GM23338 (cell line): Measurements from ENCODE around the gene FAM234A. TPM values are rescaled to one million over a fixed set of nuclear protein-coding genes. Genes with fewer than 3 reads are reported as not detected.

Experiments
- ATAC-seq: fragments of 200-7000 bp; cut with Tn5 transposase; 3 replicates; pipeline ENCODE4 v1.9.1; 2020
- DNase-seq: peaks from one replicate; pipeline ENCODE4 v3.0.0-alpha.2; 2015; ENCODE audit warnings: low spot score
- H2AFZ ChIP-seq: fragments of 200-600 bp; sonication (generic); 2 replicates; pipeline ENCODE4 v1.8.0; 2016; ENCODE audit warnings: antibody characterized with exemption, mild to moderate bottlenecking, moderate library complexity
- H3F3A ChIP-seq: fragments of 200-600 bp; sonication (generic); replicated peaks from 2 replicates; pipeline ENCODE4 v1.8.0; 2017; ENCODE audit warnings: antibody characterized with exemption, mixed run types, low read depth
- H3K27ac ChIP-seq: fragments of 200-600 bp; sonication (generic); 2 replicates; pipeline ENCODE4 v1.6.1; 2016; ENCODE audit warnings: low read depth
- H3K27me3 ChIP-seq: fragments of 200-600 bp; sonication (generic); 2 replicates; pipeline ENCODE4 v1.8.0; 2016; ENCODE audit warnings: mild to moderate bottlenecking, mixed run types, moderate library complexity; ENCODE audit not compliant: insufficient read depth
- H3K36me3 ChIP-seq: fragments of 200-600 bp; sonication (generic); 2 replicates; pipeline ENCODE4 v1.8.0; 2016; ENCODE audit warnings: mild to moderate bottlenecking; ENCODE audit not compliant: insufficient read depth
- H3K4me1 ChIP-seq: fragments of 200-600 bp; sonication (generic); 2 replicates; pipeline ENCODE4 v1.8.0; 2016; ENCODE audit warnings: mild to moderate bottlenecking, moderate library complexity; ENCODE audit not compliant: insufficient read depth
- H3K4me2 ChIP-seq: fragments of 200-600 bp; sonication (generic); 2 replicates; pipeline ENCODE4 v1.7.1; 2017; ENCODE audit warnings: mixed run types
- H3K4me3 ChIP-seq: fragments of 200-600 bp; sonication (generic); 2 replicates; pipeline ENCODE4 v1.6.1; 2016; ENCODE audit warnings: mixed run types
- H3K79me2 ChIP-seq: fragments of 200-600 bp; sonication (generic); replicated peaks from 2 replicates; pipeline ENCODE4 v1.8.0; 2017; ENCODE audit warnings: mild to moderate bottlenecking; ENCODE audit not compliant: insufficient read depth
- H3K9me2 ChIP-seq: fragments of 200-600 bp; sonication (generic); 2 replicates; pipeline ENCODE4 v1.8.0; 2017; ENCODE audit not compliant: insufficient read depth
- H4K20me1 ChIP-seq: fragments of 200-600 bp; sonication (generic); replicated peaks from 2 replicates; pipeline ENCODE4 v1.8.0; 2017; ENCODE audit warnings: mild to moderate bottlenecking; ENCODE audit not compliant: insufficient read depth
- H3K27ac Mint-ChIP-seq: 2 replicates; pipeline ENCODE4 v1.8.0; 2020; ENCODE audit warnings: inconsistent platforms, mild to moderate bottlenecking, moderate library complexity, mixed read lengths
- H3K27me3 Mint-ChIP-seq: 3 replicates; pipeline ENCODE4 v1.8.0; 2022; ENCODE audit warnings: low read depth, mild to moderate bottlenecking, moderate library complexity, mixed read lengths, inconsistent platforms; ENCODE audit not compliant: insufficient read depth, poor library complexity
- H3K36me3 Mint-ChIP-seq: 3 replicates; pipeline ENCODE4 v1.8.0; 2021; ENCODE audit warnings: low read depth, mild to moderate bottlenecking, inconsistent platforms, moderate library complexity, mixed read lengths
- H3K4me1 Mint-ChIP-seq: 3 replicates; pipeline ENCODE4 v1.8.0; 2020; ENCODE audit warnings: mild to moderate bottlenecking, inconsistent platforms, mixed read lengths
- H3K4me3 Mint-ChIP-seq: 3 replicates; pipeline ENCODE4 v1.8.0; 2021; ENCODE audit warnings: moderate library complexity, mild to moderate bottlenecking, inconsistent platforms, mixed read lengths
- H3K9me3 Mint-ChIP-seq: 3 replicates; pipeline ENCODE4 v1.8.0; 2020; ENCODE audit warnings: moderate library complexity, mild to moderate bottlenecking, inconsistent platforms, mixed read lengths
- CREB1 ChIP-seq: fragments of 250-450 bp; sonication (Bioruptor Pico); IDR thresholded peaks from 2 replicates; pipeline ENCODE4 v1.5.0; 2020; ENCODE audit warnings: low read depth, mild to moderate bottlenecking, moderate library complexity
- EZH2 ChIP-seq: fragments of 200-600 bp; sonication (generic); IDR thresholded peaks from one replicate; pipeline ENCODE4 v1.8.0; 2017; ENCODE audit warnings: antibody characterized with exemption, mild to moderate bottlenecking, low read depth; ENCODE audit not compliant: unreplicated experiment
- EZH2phosphoT487 ChIP-seq: fragments of 200-600 bp; sonication (generic); IDR thresholded peaks from one replicate; pipeline ENCODE4 v1.8.1; 2018; ENCODE audit warnings: antibody characterized with exemption; ENCODE audit not compliant: unreplicated experiment
- JUNB ChIP-seq: IDR thresholded peaks from one replicate; pipeline ENCODE4 v1.6.1; 2016; ENCODE audit warnings: antibody characterized with exemption; ENCODE audit not compliant: unreplicated experiment
- NANOG ChIP-seq: IDR thresholded peaks from 2 replicates; pipeline ENCODE4 v1.6.1; 2016; ENCODE audit warnings: antibody characterized with exemption, borderline replicate concordance
- POLR2AphosphoS5 ChIP-seq: IDR thresholded peaks from 2 replicates; pipeline ENCODE4 v1.6.1; 2016; ENCODE audit warnings: antibody characterized with exemption, low read depth
- REST ChIP-seq: IDR thresholded peaks from one replicate; pipeline ENCODE4 v1.6.1; 2018; ENCODE audit warnings: antibody characterized with exemption; ENCODE audit not compliant: unreplicated experiment
- STAT1 ChIP-seq: IDR thresholded peaks from one replicate; pipeline ENCODE4 v1.6.1; 2016; ENCODE audit warnings: antibody characterized with exemption; ENCODE audit not compliant: unreplicated experiment
- ZNF114 ChIP-seq: fragments of 250-450 bp; sonication (Bioruptor Pico); IDR thresholded peaks from 2 replicates; pipeline ENCODE4 v1.5.0; 2020; ENCODE audit warnings: mild to moderate bottlenecking, moderate library complexity
- ZNF331 ChIP-seq: fragments of 250-450 bp; sonication (Bioruptor Pico); IDR thresholded peaks from 2 replicates; pipeline ENCODE4 v1.5.0; 2020; ENCODE audit warnings: low read depth, mild to moderate bottlenecking, moderate library complexity
- polyA plus RNA-seq: library from polyadenylated mRNA; unstranded; fragments of >200 nt; fragmentation: Nextera tagmentation; extraction: Ambion mirVana; gene quantifications from 2 replicates; pipeline ENCODE4 v1.2.1, GENCODE V29; 2016
- total RNA-seq: library from RNA; depleted of rRNA; stranded (reverse); fragments of >200 nt; shearing (Covaris generic); gene quantifications from 2 replicates; pipeline ENCODE4 v1.2.3, GENCODE V29; 2014
- TF ChIP-seq, protein P1 (sequence below), 2 experiments: fragments of 200-600 bp in 1 of 2; sonication (generic) in 1 of 2; conservative IDR thresholded peaks; 2 replicates each; pipeline versions ENCODE4 v1.5.1 to v1.6.1; 2016 to 2017; ENCODE audit warnings: antibody characterized with exemption in 2 of 2, low read depth in 2 of 2, mild to moderate bottlenecking in 2 of 2, moderate library complexity in 1 of 2
- TF ChIP-seq, protein P2 (sequence below): fragments of 250-450 bp; sonication (Bioruptor Pico); IDR thresholded peaks from 2 replicates; pipeline ENCODE4 v1.5.0; 2020; ENCODE audit warnings: mild to moderate bottlenecking, moderate library complexity
- TF ChIP-seq, protein P3 (sequence below): IDR thresholded peaks from 2 replicates; pipeline ENCODE4 v1.6.1; 2016; ENCODE audit warnings: antibody characterized with exemption

FAM234A gene
- total and polyA plus RNA-seq, 2 experiments from 2014 or later: 41.9 to 128 TPM

DNA sequence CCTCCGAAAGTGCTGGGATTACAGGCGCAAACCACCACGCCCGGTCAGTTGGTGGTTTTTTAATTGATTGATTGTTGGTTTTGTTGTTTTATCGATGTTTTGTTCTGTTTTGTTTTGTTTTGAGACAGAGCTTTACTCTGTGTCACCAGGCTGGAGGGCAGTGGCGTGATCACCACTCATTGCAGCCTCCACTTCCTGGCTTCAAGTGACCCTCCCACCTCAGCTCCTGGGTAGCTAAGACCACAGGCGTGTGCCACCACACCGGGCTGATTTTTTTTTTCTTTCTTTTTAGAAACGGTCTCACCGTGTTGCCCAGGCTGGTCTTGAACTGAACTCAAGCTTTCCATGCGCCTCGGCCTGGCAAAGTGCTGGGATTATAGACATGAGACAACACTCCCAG lies 12.4 kb downstream of the FAM234A start:
- Mint-ChIP-seq H3K4me1 (peaks cover 4% of the 10 kb centered on the region; the same call in 2 of the 3 replicates), H3K4me3 (no peak overlapping the region), H3K9me3 (no peaks in the 10 kb centered on the region), H3K36me3 (peaks cover 9% of the 10 kb centered on the region; the same call in 2 of the 3 replicates), H3K27ac (no peak overlapping the region), H3K27me3 (peaks cover 10% of the 10 kb centered on the region)
- H3K79me2 ChIP-seq: peaks cover 11% of the 10 kb centered on the region
- no peak overlapping the region for H3K4me3 ChIP-seq
- H3F3A ChIP-seq: 0 out of 2 replicates have a peak, but pooled peaks cover 4% of the 10 kb centered on the region
- peaks cover 6% of the 10 kb centered on the region for H4K20me1 ChIP-seq
- no peaks in the 10 kb centered on the region for H3K27me3 ChIP-seq
- H3K4me2 ChIP-seq: no peak overlapping the region
- H3K36me3 ChIP-seq: no peaks in the 10 kb centered on the region
- TF ChIP-seq, protein P1, sequence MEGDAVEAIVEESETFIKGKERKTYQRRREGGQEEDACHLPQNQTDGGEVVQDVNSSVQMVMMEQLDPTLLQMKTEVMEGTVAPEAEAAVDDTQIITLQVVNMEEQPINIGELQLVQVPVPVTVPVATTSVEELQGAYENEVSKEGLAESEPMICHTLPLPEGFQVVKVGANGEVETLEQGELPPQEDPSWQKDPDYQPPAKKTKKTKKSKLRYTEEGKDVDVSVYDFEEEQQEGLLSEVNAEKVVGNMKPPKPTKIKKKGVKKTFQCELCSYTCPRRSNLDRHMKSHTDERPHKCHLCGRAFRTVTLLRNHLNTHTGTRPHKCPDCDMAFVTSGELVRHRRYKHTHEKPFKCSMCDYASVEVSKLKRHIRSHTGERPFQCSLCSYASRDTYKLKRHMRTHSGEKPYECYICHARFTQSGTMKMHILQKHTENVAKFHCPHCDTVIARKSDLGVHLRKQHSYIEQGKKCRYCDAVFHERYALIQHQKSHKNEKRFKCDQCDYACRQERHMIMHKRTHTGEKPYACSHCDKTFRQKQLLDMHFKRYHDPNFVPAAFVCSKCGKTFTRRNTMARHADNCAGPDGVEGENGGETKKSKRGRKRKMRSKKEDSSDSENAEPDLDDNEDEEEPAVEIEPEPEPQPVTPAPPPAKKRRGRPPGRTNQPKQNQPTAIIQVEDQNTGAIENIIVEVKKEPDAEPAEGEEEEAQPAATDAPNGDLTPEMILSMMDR (conservative IDR thresholded peaks at IDR 0.05; ENCODE audit: low read depth in 2 of 2): no peak
- no peak for TF ChIP-seq POLR2AphosphoS5
- TF ChIP-seq STAT1: no peak
- no peak for TF ChIP-seq CREB1 (CRISPR knock-in tag)
- no peak for TF ChIP-seq JUNB
- no peak for TF ChIP-seq REST
- no peak for TF ChIP-seq EZH2phosphoT487
- TF ChIP-seq NANOG: no peak
- TF ChIP-seq ZNF114: no peak
- TF ChIP-seq ZNF331: no peak
- TF ChIP-seq, protein P2, sequence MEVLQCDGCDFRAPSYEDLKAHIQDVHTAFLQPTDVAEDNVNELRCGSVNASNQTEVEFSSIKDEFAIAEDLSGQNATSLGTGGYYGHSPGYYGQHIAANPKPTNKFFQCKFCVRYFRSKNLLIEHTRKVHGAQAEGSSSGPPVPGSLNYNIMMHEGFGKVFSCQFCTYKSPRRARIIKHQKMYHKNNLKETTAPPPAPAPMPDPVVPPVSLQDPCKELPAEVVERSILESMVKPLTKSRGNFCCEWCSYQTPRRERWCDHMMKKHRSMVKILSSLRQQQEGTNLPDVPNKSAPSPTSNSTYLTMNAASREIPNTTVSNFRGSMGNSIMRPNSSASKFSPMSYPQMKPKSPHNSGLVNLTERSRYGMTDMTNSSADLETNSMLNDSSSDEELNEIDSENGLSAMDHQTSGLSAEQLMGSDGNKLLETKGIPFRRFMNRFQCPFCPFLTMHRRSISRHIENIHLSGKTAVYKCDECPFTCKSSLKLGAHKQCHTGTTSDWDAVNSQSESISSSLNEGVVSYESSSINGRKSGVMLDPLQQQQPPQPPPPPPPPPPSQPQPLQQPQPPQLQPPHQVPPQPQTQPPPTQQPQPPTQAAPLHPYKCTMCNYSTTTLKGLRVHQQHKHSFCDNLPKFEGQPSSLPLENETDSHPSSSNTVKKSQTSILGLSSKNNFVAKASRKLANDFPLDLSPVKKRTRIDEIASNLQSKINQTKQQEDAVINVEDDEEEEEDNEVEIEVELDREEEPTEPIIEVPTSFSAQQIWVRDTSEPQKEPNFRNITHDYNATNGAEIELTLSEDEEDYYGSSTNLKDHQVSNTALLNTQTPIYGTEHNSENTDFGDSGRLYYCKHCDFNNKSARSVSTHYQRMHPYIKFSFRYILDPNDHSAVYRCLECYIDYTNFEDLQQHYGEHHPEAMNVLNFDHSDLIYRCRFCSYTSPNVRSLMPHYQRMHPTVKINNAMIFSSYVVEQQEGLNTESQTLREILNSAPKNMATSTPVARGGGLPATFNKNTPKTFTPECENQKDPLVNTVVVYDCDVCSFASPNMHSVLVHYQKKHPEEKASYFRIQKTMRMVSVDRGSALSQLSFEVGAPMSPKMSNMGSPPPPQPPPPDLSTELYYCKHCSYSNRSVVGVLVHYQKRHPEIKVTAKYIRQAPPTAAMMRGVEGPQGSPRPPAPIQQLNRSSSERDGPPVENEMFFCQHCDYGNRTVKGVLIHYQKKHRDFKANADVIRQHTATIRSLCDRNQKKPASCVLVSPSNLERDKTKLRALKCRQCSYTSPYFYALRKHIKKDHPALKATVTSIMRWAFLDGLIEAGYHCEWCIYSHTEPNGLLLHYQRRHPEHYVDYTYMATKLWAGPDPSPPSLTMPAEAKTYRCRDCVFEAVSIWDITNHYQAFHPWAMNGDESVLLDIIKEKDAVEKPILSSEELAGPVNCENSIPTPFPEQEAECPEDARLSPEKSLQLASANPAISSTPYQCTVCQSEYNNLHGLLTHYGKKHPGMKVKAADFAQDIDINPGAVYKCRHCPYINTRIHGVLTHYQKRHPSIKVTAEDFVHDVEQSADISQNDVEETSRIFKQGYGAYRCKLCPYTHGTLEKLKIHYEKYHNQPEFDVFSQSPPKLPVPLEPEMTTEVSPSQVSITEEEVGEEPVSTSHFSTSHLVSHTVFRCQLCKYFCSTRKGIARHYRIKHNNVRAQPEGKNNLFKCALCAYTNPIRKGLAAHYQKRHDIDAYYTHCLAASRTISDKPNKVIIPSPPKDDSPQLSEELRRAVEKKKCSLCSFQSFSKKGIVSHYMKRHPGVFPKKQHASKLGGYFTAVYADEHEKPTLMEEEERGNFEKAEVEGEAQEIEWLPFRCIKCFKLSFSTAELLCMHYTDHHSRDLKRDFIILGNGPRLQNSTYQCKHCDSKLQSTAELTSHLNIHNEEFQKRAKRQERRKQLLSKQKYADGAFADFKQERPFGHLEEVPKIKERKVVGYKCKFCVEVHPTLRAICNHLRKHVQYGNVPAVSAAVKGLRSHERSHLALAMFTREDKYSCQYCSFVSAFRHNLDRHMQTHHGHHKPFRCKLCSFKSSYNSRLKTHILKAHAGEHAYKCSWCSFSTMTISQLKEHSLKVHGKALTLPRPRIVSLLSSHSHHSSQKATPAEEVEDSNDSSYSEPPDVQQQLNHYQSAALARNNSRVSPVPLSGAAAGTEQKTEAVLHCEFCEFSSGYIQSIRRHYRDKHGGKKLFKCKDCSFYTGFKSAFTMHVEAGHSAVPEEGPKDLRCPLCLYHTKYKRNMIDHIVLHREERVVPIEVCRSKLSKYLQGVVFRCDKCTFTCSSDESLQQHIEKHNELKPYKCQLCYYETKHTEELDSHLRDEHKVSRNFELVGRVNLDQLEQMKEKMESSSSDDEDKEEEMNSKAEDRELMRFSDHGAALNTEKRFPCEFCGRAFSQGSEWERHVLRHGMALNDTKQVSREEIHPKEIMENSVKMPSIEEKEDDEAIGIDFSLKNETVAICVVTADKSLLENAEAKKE (CRISPR knock-in tag): no peak
- TF ChIP-seq EZH2: no peak
- TF ChIP-seq, protein P3, sequence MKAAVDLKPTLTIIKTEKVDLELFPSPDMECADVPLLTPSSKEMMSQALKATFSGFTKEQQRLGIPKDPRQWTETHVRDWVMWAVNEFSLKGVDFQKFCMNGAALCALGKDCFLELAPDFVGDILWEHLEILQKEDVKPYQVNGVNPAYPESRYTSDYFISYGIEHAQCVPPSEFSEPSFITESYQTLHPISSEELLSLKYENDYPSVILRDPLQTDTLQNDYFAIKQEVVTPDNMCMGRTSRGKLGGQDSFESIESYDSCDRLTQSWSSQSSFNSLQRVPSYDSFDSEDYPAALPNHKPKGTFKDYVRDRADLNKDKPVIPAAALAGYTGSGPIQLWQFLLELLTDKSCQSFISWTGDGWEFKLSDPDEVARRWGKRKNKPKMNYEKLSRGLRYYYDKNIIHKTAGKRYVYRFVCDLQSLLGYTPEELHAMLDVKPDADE: no peak
- H3K9me2 ChIP-seq: no peaks in the 10 kb centered on the region
- H3K27ac ChIP-seq: no peak overlapping the region
- DNase-seq: no peak
- no peak for ATAC-seq
- no peaks in the 10 kb centered on the region for H3K4me1 ChIP-seq
- H2AFZ ChIP-seq: no peak overlapping the region
